ENCODE data around the gene SSX1.
"Not testable (repeated sequence)": the region's sequence is repeated elsewhere in the genome, so short reads cannot be mapped to it uniquely, and the experiment has no call there.

The SSX1 gene

GRCh38 chrX:48255062-48255796, at the start of gene SSX1:
Gene SSX1, plus strand, starts transcription at chrX:48255392. Its CDS starts 1,850 bp downstream, at chrX:48257242.
- DNase-seq = not testable (repeated sequence)

GRCh38 chrX:48214341-48214740, 40.9 kb upstream of the SSX1 start:
- DNase-seq = not testable (repeated sequence)

DNA sequence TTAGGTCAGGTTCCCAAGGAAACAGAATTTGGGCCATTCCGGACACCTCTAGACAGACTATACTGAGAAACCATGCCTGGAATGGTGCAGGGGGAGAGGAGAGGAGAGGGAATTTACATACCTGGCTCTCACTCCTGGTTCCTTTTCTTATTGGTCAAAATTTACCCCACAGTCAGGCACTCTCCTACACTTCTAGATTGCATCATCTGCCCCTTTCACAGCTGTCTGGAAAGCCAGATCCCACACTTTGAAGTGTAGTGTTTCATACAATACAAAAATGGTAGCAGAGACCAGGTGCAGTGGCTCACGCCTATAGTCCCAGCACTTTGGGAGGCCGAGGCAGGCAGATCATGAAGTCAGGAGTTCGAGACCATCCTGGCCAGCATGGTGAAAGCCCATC, 31.0 kb upstream of the SSX1 start:
- not testable (repeated sequence) for DNase-seq

- not testable (repeated sequence) for DNase-seq
These were observed 2.2 kb upstream of the SSX1 start for GRCh38 chrX:48252945-48253344.

- DNase-seq = not testable (repeated sequence)
These were observed 19.2 kb downstream of the SSX1 start for GRCh38 chrX:48274365-48274764.

GRCh38 chrX:48278958-48279357, 23.8 kb downstream of the SSX1 start:
- DNase-seq = no peak

GRCh38 chrX:48280729-48281128, 25.5 kb downstream of the SSX1 start:
- DNase-seq = not testable (repeated sequence)

DNA sequence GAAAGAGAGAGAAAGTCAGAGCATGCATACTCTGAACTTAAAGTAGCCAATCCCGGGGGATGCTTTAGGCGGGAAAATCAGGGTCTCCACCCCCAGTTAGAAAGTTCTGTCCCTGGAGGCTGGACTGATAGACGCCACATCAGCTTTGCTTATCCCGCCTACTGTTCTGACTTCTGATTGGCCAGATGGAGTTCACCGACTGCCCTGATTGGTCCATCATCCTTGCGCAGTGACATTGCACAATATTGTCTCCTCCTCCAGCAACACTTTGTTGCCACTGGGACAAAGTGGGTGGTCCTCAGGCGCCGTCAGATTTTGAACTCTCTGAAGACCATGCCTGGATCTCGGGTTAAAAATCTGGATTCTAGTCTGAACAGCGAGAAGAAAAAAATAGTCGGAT, 51.0 kb downstream of the SSX1 start:
- no peak for DNase-seq

DNA sequence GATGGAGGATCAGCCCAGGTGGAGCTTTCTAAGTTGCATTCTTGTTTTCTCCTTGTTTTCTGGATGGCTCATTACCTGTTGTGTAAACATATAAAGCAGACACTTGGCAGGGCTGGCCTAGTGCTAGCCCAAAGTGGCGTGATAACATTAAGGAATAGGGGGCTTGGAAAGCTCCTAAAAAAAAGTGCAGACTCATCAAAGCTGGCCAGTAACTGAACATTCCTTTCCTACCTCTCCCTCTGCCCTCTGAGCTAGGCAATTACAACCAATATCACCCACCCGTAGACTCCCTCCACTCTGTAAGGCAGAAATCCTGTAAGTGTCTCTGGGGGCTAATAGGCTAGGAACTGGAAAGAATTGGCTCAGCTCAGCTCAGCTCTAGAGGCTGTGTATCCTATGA, 58.8 kb downstream of the SSX1 start:
- not testable (repeated sequence) for DNase-seq

Measured in CD4-positive, alpha-beta T cell treated with Interleukin-4 for 4 hours (primary cell).